HG03432 (cell line): ENCODE results near the gene TBC1D1.

Source experiments
- ATAC-seq: cut with Tn5 transposase; IDR thresholded peaks from one replicate; pipeline ENCODE4 v1.9.1; 2021; ENCODE audit warnings: mild to moderate bottlenecking, moderate library complexity; ENCODE audit not compliant: unreplicated experiment

Gene TBC1D1

DNA sequence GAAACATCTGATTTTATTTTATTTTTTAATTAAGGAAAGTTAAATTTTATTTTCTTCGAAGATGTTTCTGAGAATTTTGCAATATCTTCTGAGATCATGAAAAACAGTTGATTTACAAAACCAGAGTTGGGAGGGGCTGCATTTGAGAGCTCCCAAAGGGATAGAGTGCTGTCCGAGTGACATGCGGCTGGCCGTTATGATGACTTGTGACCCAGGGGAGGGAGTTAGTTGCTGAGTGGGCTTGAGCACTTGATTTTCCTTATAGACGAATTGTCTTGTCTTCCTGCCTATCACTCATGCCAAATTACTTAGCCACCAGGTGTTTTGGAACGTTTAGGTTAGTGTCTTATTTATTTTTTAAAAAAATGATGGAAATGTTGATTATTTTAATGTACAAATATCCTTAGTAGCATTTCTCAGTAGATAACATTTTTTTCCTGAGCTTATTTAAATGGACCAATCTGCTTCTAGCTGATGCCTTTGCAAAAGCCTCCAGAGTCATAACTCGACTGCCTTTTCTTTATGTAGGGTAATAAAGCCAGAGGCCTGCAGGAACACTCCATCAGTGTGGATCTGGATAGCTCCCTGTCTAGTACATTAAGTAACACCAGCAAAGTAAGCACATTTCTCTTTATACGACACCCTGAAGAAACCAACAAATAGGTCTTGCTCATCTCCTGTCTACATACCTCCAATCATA is 154.6 kb downstream of the TBC1D1 start:
- ATAC-seq: no peak

DNA sequence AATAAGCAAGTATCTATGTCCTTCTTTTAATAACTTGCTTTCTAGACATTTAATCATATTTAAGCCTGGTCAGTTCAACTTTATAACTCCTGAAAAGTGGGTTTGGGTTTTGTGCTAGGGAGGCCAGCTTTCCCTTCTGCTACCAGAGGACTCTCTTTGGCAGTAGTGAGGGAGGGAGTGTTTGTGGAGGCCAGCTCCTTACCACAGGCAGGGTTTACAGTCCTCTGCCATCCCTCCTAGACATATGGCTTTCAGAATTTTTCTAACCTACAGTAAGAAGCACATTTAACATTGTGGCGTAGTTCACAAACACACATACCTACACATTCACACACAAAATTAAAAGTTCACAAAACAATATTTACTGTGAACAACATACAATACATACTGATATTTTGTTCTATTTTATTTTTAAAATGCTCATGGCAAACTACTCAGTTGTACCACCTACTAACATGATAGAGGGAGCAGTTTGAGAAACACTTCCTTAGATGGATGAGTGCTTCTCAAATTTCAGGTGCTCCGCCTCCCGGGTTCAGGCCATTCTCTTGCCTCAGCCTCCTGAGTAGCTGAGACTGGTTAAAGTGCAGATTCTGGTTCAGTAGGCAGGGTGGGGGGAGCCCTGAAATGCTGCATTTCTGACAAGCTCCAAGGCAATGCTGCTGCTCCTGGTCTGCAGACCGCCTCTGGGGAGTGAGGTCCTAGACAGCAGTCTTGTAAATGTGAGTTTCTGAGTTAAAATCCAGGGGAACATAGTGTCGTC is 156.0 kb downstream of the TBC1D1 start:
- no peak for ATAC-seq

DNA sequence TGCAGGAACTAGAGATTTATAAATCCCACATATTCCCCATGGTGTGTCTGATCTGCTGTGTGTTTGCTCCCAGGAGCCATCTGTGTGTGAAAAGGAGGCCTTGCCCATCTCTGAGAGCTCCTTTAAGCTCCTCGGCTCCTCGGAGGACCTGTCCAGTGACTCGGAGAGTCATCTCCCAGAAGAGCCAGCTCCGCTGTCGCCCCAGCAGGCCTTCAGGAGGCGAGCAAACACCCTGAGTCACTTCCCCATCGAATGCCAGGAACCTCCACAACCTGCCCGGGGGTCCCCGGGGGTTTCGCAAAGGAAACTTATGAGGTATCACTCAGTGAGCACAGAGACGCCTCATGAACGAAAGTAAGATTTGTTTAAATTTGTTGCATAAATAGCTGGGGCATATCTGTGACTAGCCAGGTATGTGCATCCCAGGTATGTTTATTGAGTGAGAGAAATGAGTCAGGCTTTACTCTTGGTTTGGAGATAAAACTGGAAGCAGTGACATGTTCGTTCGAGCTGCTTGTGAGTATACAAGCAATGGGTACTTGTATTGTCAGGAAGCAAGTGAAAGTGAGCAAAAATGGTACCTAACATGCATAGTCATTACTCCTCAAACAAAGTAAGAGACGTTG is 158.8 kb downstream of the TBC1D1 start:
- no peak for ATAC-seq

DNA sequence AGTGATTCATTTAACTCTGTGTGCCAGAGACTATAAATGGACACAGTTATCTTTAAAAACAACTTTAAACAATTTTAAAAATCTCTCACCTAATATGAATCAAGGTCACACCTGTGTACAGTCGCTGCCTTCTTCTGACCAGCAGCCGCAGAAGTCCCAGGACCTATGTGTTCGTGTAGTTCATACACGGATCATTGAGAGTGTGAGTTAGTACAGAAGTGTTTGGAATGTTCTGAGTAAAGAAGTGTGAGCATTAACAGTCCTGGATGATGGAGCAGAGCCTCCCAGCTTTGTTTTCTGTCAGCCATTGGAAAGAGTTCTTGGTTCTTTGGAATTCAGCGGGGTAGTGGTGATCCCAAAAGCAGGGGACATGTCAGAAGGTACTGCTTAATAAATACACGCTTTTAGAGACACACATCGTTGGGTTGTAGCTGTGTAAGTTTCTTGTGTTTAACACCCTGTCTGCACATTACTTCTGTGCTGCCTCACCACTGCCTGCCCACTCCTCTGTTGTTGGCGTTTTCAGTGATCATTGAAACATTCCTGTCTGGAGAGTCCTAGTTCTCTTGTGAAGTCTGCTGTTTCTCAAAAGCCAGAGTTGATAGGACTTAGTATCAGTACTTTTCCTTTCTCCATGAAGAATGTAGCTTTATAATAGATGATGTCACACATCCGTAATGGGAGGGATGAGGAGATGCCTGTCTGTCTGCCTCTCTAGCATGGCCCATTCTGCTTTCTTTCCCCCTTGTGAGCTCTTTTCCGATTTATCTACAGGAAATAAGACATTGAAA is 159.9 kb downstream of the TBC1D1 start:
- ATAC-seq: no peak

DNA sequence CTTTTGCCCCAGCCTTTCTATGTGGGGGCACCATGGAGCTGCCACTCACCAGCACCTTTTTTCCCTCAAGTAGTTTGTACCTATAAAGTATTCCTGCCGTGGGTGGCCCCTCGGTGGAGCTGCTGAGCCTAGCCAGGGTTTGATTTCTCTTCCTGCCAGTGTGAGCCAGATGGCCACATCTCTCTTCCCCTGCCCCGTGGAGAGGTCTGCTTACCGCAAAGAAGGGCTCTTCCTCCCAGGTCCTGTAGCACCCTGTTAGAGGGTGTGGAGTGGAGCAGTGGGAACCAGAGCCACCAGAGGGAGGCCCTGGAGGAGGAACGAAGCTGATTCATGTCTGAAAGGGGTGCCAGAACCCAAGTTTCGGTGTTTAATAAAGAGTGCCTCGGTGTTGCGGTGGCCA is 164.7 kb downstream of the TBC1D1 start:
- no peak for ATAC-seq

DNA sequence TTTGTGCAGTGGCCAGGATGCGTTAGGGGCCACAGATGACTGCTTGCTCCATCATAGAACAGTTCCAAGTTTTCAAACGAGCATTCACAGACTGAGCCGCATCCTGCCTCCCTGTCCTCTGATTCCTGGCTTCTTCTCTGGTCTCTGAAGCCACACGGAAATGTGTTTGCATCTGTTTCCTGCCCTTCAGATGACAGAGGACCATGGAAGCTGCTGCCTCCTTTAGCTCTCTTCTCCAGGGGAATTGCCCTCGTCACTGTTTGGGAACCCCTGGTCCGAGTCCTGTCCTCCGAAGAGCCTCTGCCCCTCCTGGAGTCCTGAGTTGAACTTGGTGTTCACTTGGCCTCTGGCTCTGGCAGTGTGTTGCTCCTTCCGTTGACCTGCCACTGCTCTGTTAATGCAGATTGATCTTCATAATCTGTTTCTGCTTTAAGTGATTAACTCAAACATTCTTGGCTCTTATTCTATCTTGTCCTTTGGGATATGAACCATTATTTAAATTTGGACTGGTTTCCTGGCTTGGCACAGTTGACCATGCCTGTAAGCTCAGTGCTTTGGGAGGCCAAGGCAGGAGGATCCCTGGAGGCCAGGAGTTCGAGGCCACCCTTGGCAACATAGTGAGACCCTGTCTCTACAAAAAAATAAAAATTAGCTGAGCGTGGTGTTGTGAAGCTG is 165.3 kb downstream of the TBC1D1 start:
- no peak for ATAC-seq

DNA sequence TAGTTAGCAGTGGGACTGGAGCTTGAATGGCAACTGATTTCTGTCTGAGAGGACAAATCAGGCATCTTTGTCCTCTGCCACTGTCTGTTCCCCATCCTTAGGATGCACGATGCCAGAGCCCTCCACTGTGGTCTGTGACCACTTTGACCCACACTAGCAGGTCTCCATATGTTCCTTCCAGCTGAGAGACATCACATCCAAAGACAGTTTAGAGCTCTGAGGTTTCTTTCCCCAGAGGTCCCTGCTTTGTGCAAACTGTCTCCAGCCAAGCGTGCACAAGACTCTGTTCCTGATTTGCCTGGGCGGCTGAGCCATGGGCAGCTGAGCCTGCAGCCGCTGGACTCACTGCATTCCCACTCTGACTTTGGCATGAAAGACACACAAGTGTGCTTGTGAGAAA is 167.3 kb downstream of the TBC1D1 start:
- no peak for ATAC-seq

DNA sequence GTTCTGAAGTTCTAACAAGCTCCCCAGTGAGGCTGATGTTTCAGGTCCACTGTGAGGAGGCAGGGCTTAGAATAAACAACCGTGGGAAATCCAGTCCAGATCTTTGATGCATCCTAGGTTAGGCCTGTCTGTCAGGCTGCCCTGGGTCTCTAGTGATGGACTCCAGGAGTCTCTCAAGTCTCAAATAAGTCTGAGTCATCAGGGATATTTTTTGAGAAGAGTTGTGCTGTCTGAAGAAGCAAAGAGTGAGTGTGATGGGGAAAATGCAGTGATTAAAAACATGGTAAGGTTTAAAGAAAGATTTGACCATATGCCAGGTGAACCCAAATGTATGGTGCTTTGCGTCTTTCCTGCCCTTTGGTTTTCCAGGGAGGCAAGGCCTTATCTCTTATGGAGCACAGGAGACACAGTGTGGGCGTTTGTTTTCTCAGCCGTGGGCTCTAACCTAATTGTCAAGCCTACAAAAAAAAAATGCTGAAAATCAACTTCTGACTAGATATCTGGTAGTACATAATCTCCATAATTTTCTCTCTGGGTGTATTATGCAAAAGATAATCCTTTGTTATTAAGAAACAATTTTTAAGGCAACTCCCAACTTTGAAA is 170.0 kb downstream of the TBC1D1 start:
- ATAC-seq: no peak

DNA sequence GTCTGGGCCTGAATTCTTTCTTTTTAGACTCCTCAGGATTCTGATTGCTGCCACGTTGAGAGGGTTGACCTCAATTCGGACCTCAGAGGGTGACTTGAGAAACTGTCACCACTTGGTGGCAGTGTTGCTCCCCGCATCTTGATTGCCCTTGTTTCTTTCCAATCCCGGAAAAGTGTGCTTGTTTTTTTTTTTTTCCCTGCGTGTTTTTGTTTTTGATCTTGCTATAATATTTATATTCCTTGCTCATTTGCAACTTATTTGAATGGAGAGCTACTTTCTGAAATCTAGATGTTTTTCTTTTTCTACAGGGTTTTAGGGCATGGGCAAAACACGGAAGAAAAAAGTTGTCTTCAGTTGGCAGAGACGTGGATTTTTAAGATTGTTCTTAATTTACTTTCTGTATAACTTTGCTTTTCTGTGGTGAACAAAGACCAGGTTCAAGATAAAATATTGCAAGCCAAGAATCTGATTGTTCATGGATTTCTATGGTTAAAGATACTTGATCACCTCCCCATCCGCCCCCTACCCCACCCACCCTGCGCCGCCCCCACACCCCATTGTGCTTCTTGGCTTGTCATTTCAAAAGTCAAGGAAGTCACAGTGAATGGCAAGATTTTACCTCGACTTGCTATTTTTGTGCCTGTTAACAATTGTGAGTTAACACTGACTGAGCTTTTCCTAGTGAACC is 171.3 kb downstream of the TBC1D1 start:
- no peak for ATAC-seq

DNA sequence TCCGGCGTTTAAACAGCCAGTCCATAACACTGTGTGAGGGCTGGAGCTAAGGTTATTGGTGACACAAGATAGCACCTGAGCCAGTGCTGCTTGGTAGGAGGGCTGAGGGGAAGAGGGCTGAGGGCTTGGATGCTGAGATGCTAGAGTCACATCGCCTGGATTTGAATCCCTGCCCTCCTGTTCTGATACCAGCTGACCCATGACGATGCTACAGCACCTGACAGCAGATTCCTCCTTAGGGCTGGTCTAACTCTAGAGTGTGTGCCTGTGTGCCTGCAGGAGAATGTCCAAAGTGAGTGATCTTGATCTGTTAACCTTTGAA is 171.9 kb downstream of the TBC1D1 start:
- ATAC-seq: no peak

DNA sequence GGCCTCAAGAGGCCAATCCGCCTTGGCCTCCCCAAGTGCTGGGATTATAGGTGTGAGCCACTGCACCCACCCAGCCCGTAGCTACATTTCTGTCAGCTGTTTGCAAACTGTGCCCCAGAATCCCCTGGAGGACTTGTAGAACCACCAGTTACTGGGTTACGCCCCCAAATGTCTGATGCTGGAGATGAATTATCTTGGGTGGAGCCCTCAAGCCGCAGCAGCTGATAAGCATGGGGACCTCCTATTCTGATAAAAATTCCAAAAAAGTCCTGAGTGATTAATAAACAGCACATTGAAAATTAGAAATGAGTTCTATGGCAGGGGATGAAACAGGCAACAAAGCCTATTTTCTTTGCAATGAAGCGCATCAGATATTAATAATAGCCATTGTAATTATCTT is 174.3 kb downstream of the TBC1D1 start:
- ATAC-seq: no peak

DNA sequence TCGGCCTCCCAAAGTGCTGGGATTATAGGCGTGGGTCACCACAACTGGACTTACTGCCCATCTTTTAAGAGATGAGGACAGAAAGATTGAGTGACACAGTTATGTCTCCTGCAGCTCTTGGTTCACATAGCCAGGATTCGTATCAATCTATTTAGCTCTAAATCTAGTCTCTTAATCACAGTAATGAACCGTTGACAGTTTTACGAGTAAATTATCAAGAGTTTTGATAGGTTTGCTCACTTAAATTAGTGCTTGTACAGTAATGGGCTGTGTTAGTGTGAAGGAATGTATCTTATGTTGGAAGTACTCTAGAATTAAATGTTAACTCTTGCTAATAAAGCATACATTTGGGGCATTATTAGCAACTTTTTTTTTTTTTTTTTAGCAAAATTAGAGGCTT is 175.0 kb downstream of the TBC1D1 start:
- ATAC-seq: no peak

DNA sequence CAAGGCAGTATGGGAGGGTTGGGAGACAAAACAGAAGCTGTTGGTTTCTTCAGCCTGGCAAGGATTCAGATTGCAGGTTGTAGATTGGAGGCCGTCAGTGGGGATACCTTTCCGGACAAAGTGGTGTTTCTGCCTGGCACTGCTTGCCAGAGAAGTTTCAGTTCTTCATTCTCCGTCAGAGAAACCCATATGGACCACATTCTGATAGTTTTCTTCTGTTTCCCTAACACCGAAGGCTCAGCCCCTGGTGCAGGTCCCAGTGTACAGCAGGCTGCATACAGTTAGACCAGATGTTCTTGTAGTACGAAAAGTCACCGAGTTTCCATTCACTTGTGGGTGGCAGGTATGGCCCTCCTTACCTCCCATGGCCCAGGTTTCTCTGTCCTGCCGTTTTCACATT is 176.6 kb downstream of the TBC1D1 start:
- ATAC-seq: no peak

DNA sequence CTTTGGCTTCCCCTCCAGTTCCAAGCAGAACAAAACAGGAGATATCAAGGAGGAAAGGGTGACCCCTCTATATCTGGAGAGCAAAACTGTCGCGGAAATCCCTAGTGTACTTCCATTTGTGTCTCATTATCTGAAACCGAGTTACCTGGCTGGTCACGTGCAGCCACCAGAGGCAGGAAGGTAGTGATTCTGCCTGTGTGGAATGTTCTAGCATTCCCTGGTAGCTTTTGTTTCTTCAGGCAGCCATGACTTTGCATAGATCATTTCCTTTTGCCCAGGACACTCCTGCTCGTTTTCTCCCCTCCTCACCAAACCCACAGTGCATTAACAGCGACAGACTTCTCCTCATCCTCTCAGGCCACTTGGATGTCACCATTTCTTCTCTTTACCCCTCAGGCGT is 177.2 kb downstream of the TBC1D1 start:
- no peak for ATAC-seq

DNA sequence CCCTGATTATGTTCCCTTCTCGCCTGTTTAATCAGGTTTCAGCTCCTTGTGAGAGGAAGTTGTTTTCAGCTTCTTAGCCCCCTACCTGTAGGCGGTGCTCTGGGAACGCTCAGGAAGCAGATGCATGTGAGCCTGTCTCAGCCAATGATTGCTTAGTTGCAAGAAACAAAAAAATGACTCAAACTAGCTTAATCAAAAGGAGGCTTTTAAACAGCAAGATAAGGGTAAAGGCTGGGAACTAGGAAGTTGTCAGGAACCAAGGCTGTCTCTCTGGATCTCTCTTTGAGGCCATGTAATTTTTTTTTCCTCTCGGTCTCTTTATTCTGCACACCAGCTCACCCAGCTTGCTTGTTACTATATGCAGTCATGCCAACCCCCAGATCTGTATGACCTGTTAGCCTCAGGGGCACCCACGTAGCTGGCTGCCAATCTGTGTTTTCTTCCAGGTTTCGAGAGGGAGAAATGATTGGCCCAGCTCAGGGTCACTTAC is 178.4 kb downstream of the TBC1D1 start:
- ATAC-seq: no peak

DNA sequence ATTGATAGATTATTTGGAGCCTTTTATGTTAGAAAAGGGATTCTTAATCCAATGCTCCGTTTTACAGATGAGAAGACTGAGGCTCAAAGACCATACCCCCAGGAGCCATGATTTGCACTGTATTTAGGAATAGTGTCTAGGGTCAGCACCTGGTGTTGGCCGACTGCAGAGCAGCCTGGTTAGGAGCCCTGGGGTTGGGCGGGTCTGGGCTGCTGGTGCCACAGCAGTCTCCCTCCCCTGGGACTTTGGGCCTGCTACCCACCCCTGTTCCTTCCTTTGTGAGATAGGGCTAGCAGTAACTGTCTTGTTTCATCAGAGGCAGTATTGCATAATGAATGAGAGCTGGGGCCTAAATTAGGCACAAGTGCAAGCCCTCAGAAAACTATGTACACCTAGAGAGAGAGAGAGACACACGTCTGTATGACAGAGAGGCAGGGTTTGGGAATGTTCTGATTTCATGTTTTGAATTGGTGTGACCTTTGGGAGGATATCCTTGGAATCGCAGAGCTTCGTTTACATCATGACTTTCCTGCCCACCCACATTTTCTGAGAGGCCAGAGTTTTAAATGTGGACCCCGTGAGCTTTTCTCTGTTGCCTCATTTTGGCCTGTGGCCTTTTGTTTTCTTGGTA is 181.0 kb downstream of the TBC1D1 start:
- no peak for ATAC-seq

DNA sequence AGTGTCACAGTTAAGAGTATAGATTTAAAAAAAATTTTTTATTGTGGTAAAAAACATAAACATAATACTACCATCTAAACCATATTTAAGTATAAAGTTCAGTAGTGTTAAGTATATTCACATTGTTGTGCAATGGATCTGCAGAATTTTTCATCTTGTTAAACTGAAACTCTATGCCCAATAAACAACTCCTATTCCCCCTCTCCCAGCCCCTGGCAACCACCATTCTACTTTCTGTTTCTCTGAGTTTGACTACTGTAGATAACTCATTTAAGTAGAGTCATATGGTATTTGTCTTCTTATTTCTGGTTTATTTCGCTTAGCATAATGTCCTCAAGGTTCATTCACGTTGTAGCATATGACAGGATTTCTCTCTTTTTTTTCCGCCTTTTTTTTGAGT is 181.7 kb downstream of the TBC1D1 start:
- ATAC-seq: no peak

DNA sequence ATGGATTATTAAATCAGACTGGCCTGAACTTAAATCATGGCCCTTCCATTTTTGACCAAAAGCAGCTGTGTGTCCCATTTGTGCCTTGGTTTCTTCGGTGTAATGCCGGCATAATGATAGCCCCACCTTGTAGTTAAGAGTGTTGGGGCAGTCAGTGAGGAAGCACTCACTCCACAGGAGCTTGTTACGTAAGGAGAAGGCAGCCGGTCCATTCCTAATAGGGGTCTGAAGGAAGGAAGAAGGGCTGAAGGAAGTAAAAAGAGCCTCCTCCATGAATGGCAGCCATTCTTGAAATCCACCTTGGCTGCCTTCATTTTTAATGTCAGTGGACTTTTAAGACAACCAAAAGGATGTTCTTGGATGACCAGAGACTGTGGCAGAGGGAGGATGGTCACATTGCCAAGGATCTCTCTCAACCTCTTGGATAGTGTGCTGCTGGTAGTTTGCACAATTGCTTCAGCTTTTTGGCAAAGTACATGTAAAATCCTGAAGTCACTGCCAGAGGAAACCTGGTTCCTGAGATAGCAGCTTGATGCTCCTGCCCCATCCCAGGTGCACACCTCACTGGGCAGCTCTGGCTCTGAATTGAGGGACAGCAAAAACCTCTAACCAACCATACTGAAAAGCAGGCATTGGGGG is 182.8 kb downstream of the TBC1D1 start:
- no peak for ATAC-seq
